HG02885 (cell line): ENCODE results near the gene NIN.
"Not testable (repeated sequence)": the region's sequence is repeated elsewhere in the genome, so short reads cannot be mapped to it uniquely, and the experiment has no call there.

Experiments used
- ATAC-seq: cut with Tn5 transposase; IDR thresholded peaks from one replicate; pipeline ENCODE4 v1.9.1; 2021; ENCODE audit warnings: mild to moderate bottlenecking; ENCODE audit not compliant: unreplicated experiment, poor library complexity

The NIN gene

GRCh38 chr14:50733494-50733893 is 97.5 kb downstream of the NIN start:
- no peak for ATAC-seq

GRCh38 chr14:50728836-50729235 is 102.1 kb downstream of the NIN start:
- no peak for ATAC-seq

- ATAC-seq: peak; percentile 44
Observed at GRCh38 chr14:50726372-50727107, 104.4 kb downstream of the NIN start.

GRCh38 chr14:50725761-50726160 is 105.2 kb downstream of the NIN start:
- ATAC-seq: no peak

GRCh38 chr14:50719911-50720759 is 110.8 kb downstream of the NIN start:
- no peak for ATAC-seq

- ATAC-seq: no peak
Observed at GRCh38 chr14:50718949-50719348, 112.0 kb downstream of the NIN start.

- ATAC-seq: no peak
Observed at GRCh38 chr14:50717811-50718210, 113.2 kb downstream of the NIN start.

GRCh38 chr14:50714450-50715073 is 116.4 kb downstream of the NIN start:
- peak; percentile 69 for ATAC-seq

- ATAC-seq: no peak
Observed at GRCh38 chr14:50711043-50711442, 119.9 kb downstream of the NIN start.

GRCh38 chr14:50705026-50705593 is 125.9 kb downstream of the NIN start:
- no peak for ATAC-seq

GRCh38 chr14:50704454-50705010 is 126.4 kb downstream of the NIN start:
- no peak for ATAC-seq

GRCh38 chr14:50697659-50698290 is 133.2 kb downstream of the NIN start:
- ATAC-seq: no peak

GRCh38 chr14:50694260-50694659 is 136.7 kb downstream of the NIN start:
- not testable (repeated sequence) for ATAC-seq

GRCh38 chr14:50688875-50689274 is 142.1 kb downstream of the NIN start:
- ATAC-seq: no peak

GRCh38 chr14:50679674-50680073 is 151.3 kb downstream of the NIN start:
- ATAC-seq: no peak

GRCh38 chr14:50678163-50678562 is 152.8 kb downstream of the NIN start:
- ATAC-seq: no peak

GRCh38 chr14:50677527-50678063 is 153.4 kb downstream of the NIN start:
- ATAC-seq: peak; percentile 61

GRCh38 chr14:50676814-50677516 is 154.0 kb downstream of the NIN start:
- peak; percentile 39 for ATAC-seq

GRCh38 chr14:50675597-50675996 is 155.4 kb downstream of the NIN start:
- ATAC-seq: no peak
